IMR-90 (cell line): ENCODE measurements around the gene FUBP3. TPM values are rescaled to one million over a fixed set of nuclear protein-coding genes. Genes with fewer than 3 reads are reported as not detected.

ENCODE experiments used
- ATAC-seq: fragments of 200-7000 bp; cut with Tn5 transposase; 2 replicates; pipeline ENCODE4 v1.9.1; 2020; ENCODE audit warnings: low read depth, mild to moderate bottlenecking, moderate library complexity
- BruUV-seq: library from RNA; stranded (reverse); fragments of 400-500 nt; replicated peaks from 2 replicates; lab custom pipeline; 2021; lab: Mats Ljungman, UMichigan
- CTCF ChIA-PET: fragments of 300-600 bp; formaldehyde crosslinking; extraction: SDS; loops from one replicate; lab custom pipeline; 2021; ENCODE audit warnings: antibody characterized with exemption; lab: Yijun Ruan, JAX
- POLR2A ChIA-PET: fragments of 300-600 bp; sonication (Branson Sonifier 250); formaldehyde crosslinking; loops from one replicate; lab custom pipeline; 2022; ENCODE audit warnings: antibody characterized with exemption; ENCODE audit not compliant: unreplicated experiment; lab: Charles Lee
- DNase-seq: peaks from one replicate; pipeline ENCODE4 v3.0.0; 2013
- H2AFZ ChIP-seq: replicated peaks from 2 replicates; pipeline ENCODE3; 2013; ENCODE audit warnings: low read length, mild to moderate bottlenecking; ENCODE audit not compliant: poor library complexity
- H2AK5ac ChIP-seq: 2 replicates; pipeline ENCODE4 v1.6.1; 2013; ENCODE audit warnings: low read depth, low read length, inconsistent platforms
- H2AK9ac ChIP-seq: replicated peaks from 2 replicates; pipeline ENCODE3; 2013; ENCODE audit warnings: mild to moderate bottlenecking, low read depth, low read length, moderate library complexity; ENCODE audit not compliant: poor library complexity
- H2BK120ac ChIP-seq: 2 replicates; pipeline ENCODE4 v1.6.1; 2013; ENCODE audit warnings: low read depth, low read length, inconsistent platforms
- H2BK15ac ChIP-seq: 3 replicates; pipeline ENCODE4 v1.6.1; 2013; ENCODE audit warnings: low read depth, low read length, inconsistent platforms
- H2BK20ac ChIP-seq: 2 replicates; pipeline ENCODE4 v1.6.1; 2013; ENCODE audit warnings: low read depth, mild to moderate bottlenecking, inconsistent platforms, low read length, moderate library complexity
- H2BK5ac ChIP-seq: 2 replicates; pipeline ENCODE4 v1.6.1; 2013; ENCODE audit warnings: mild to moderate bottlenecking, low read depth, low read length, inconsistent platforms; ENCODE audit not compliant: poor library complexity, severe bottlenecking
- H3K14ac ChIP-seq: replicated peaks from 2 replicates; pipeline ENCODE4 v1.6.1; 2013; ENCODE audit warnings: low read depth, low read length, inconsistent platforms
- H3K18ac ChIP-seq: 2 replicates; pipeline ENCODE4 v1.6.1; 2013; ENCODE audit warnings: low read depth, low read length, control low read depth
- H3K23ac ChIP-seq: 2 replicates; pipeline ENCODE4 v1.6.1; 2013; ENCODE audit warnings: low read depth, low read length, inconsistent platforms
- H3K27ac ChIP-seq: 2 replicates; pipeline ENCODE4 v1.5.1; 2013; ENCODE audit warnings: mild to moderate bottlenecking, control low read depth, low read length; ENCODE audit not compliant: insufficient read depth
- H3K27me3 ChIP-seq: 2 replicates; pipeline ENCODE4 v1.6.1; 2013; ENCODE audit warnings: low read length; ENCODE audit not compliant: control insufficient read depth, insufficient read depth
- H3K36me3 ChIP-seq: 2 replicates; pipeline ENCODE4 v1.6.1; 2013; ENCODE audit warnings: low read length, mixed read lengths; ENCODE audit not compliant: control insufficient read depth, insufficient read depth
- H3K4ac ChIP-seq: 2 replicates; pipeline ENCODE4 v1.6.1; 2013; ENCODE audit warnings: low read depth, low read length, inconsistent platforms
- H3K4me1 ChIP-seq: 2 replicates; pipeline ENCODE4 v1.6.1; 2013; ENCODE audit warnings: low read length, mixed read lengths; ENCODE audit not compliant: control insufficient read depth, insufficient read depth
- H3K4me2 ChIP-seq: 2 replicates; pipeline ENCODE4 v1.6.1; 2013; ENCODE audit warnings: low read depth, mild to moderate bottlenecking, control low read depth, low read length, moderate library complexity
- H3K4me3 ChIP-seq: 2 replicates; pipeline ENCODE4 v1.5.1; 2013; ENCODE audit warnings: low read depth, mild to moderate bottlenecking, control low read depth, low read length, moderate library complexity; ENCODE audit not compliant: insufficient read depth
- H3K56ac ChIP-seq: 2 replicates; pipeline ENCODE4 v1.6.1; 2013; ENCODE audit warnings: low read length, inconsistent platforms; ENCODE audit not compliant: insufficient read depth; ENCODE audit errors: extremely low read depth
- H3K79me1 ChIP-seq, 2 experiments: 2 replicates each; pipeline ENCODE4 v1.6.1; 2013; ENCODE audit warnings: low read length in 2 of 2, inconsistent platforms in 1 of 2, low read depth in 1 of 2
- H3K9ac ChIP-seq: 2 replicates; pipeline ENCODE4 v1.6.1; 2013; ENCODE audit warnings: low read depth, low read length, control low read depth
- H3K9me1 ChIP-seq: 2 replicates; pipeline ENCODE4 v1.6.1; 2013; ENCODE audit warnings: low read length, inconsistent platforms; ENCODE audit not compliant: insufficient read depth
- H3K9me3 ChIP-seq: 2 replicates; pipeline ENCODE4 v1.6.1; 2013; ENCODE audit warnings: low read length; ENCODE audit not compliant: control insufficient read depth, insufficient read depth
- H4K20me1 ChIP-seq: 2 replicates; pipeline ENCODE4 v1.6.1; 2013; ENCODE audit warnings: low read length, inconsistent platforms; ENCODE audit not compliant: insufficient read depth
- H4K5ac ChIP-seq: 2 replicates; pipeline ENCODE4 v1.6.1; 2013; ENCODE audit warnings: mild to moderate bottlenecking, low read depth, low read length, control low read depth
- H4K8ac ChIP-seq, 2 experiments: 2 replicates each; pipeline ENCODE4 v1.6.1; 2013; ENCODE audit warnings: low read depth in 2 of 2, low read length in 2 of 2, control low read depth in 1 of 2, inconsistent platforms in 1 of 2
- H4K91ac ChIP-seq: 2 replicates; pipeline ENCODE4 v1.6.1; 2013; ENCODE audit warnings: low read depth, low read length, inconsistent platforms; ENCODE audit not compliant: insufficient read depth
- BHLHE40 ChIP-seq: fragments of 150-350 bp; IDR thresholded peaks from 2 replicates; pipeline ENCODE4 v1.6.1; 2016; ENCODE audit warnings: mild to moderate bottlenecking, low read depth, low read length
- CEBPB ChIP-seq: IDR thresholded peaks from 2 replicates; pipeline ENCODE4 v1.6.1; 2012; ENCODE audit warnings: low read depth, low read length, improper control_type of control experiment
- CHD1 ChIP-seq: IDR thresholded peaks from 2 replicates; pipeline ENCODE4 v1.6.1; 2012; ENCODE audit warnings: low read depth, low read length, improper control_type of control experiment
- ELK1 ChIP-seq: fragments of 150-350 bp; IDR thresholded peaks from 2 replicates; pipeline ENCODE4 v1.6.1; 2016; ENCODE audit warnings: low read depth, mild to moderate bottlenecking, low read length, moderate library complexity, borderline replicate concordance
- FOS ChIP-seq: fragments of 150-350 bp; IDR thresholded peaks from 2 replicates; pipeline ENCODE4 v1.6.1; 2016; ENCODE audit warnings: low read depth, low read length
- MAFK ChIP-seq: IDR thresholded peaks from 2 replicates; pipeline ENCODE4 v1.6.1; 2012; ENCODE audit warnings: low read depth, low read length, improper control_type of control experiment
- MAZ ChIP-seq: IDR thresholded peaks from 2 replicates; pipeline ENCODE4 v1.6.1; 2012; ENCODE audit warnings: low read depth, mild to moderate bottlenecking, low read length, improper control_type of control experiment, moderate library complexity, borderline replicate concordance
- MXI1 ChIP-seq: IDR thresholded peaks from 2 replicates; pipeline ENCODE4 v1.6.1; 2012; ENCODE audit warnings: low read depth, mild to moderate bottlenecking, low read length, moderate library complexity, borderline replicate concordance
- NFE2L2 ChIP-seq: fragments of 150-350 bp; IDR thresholded peaks from 2 replicates; pipeline ENCODE4 v1.6.1; 2016; ENCODE audit warnings: low read depth, mild to moderate bottlenecking, low read length
- POLR2A ChIP-seq: IDR thresholded peaks from 2 replicates; pipeline ENCODE4 v1.6.1; 2012; ENCODE audit warnings: mild to moderate bottlenecking, low read depth, low read length
- RAD21 ChIP-seq: IDR thresholded peaks from 2 replicates; pipeline ENCODE4 v1.6.1; 2012; ENCODE audit warnings: low read length, improper control_type of control experiment
- RCOR1 ChIP-seq: IDR thresholded peaks from 2 replicates; pipeline ENCODE4 v1.6.1; 2012; ENCODE audit warnings: mild to moderate bottlenecking, low read length, improper control_type of control experiment; ENCODE audit not compliant: insufficient replicate concordance
- RFX5 ChIP-seq: IDR thresholded peaks from 2 replicates; pipeline ENCODE4 v1.8.0; 2012; ENCODE audit warnings: low read depth, mild to moderate bottlenecking, low read length, moderate library complexity
- SMC3 ChIP-seq: fragments of 150-350 bp; IDR thresholded peaks from 2 replicates; pipeline ENCODE4 v1.6.1; 2016; ENCODE audit warnings: low read depth, mild to moderate bottlenecking, antibody characterized with exemption, low read length, moderate library complexity
- WGBS, 2 experiments: methylation state at CpG; one replicate each; pipeline versions ENCODE4 v1.1.5 to v1.1.7; 2013; ENCODE audit warnings: missing lambda C conversion rate in 2 of 2; ENCODE audit not compliant: insufficient read length in 1 of 2; ENCODE audit errors: extremely low coverage in 2 of 2; 5-methylcytosine and 5-hydroxymethylcytosine counted together
- dilution Hi-C: fragments of 300-500 bp; cut with HindIII; formaldehyde crosslinking; loops from one replicate; pipeline ENCODE4 v1.14.3; 2018; ENCODE audit warnings: low sequenced_read_pairs; ENCODE audit not compliant: unreplicated experiment
- in situ Hi-C: fragments of 300-500 bp; cut with MboI; formaldehyde crosslinking; loops from 3 replicates; pipeline ENCODE4 v1.14.3; 2019; ENCODE audit warnings: low sequenced_read_pairs, inconsistent platforms, mixed read lengths
- intact Hi-C: fragments of 100-400 bp; cut with micrococcal nuclease; formaldehyde crosslinking; loops from 2 replicates; pipeline ENCODE4 v1.10.0; 2022
- polyA plus RNA-seq, 3 experiments: library from polyadenylated mRNA; depleted of rRNA; stranded (reverse); fragments of >200 nt; gene quantifications; 2 replicates each; pipeline ENCODE4 v1.2.3, GENCODE V29; 2012; ENCODE audit warnings: low replicate concordance in 1 of 3
- total RNA-seq: library from RNA; depleted of rRNA; stranded (reverse); fragments of >200 nt; gene quantifications from 2 replicates; pipeline ENCODE4 v1.2.3, GENCODE V29; 2012
- TF ChIP-seq, protein P1 (sequence below): fragments of 150-350 bp; IDR thresholded peaks from 2 replicates; pipeline ENCODE4 v1.6.1; 2017; ENCODE audit warnings: mild to moderate bottlenecking, antibody characterized with exemption, low read length, low read depth
- TF ChIP-seq, protein P2 (sequence below): conservative IDR thresholded peaks from 2 replicates; pipeline ENCODE4 v1.5.1; 2012; ENCODE audit warnings: mild to moderate bottlenecking, low read depth, low read length, improper control_type of control experiment

The FUBP3 gene
- total and polyA plus RNA-seq, 2 of the 4 experiments (the other 2 are of a cell fraction): 32.3 to 50.1 TPM

- DNase-seq (no peak), ATAC-seq (no peak)
- Histone ChIP-seq H4K8ac (no peak overlapping the region), H2AK9ac (no peak overlapping the region), H2BK5ac (no peak overlapping the region), H3K36me3 (no peaks in the 10 kb centered on the region), H4K91ac (no peak overlapping the region), H3K4me2 (no peak overlapping the region), H3K9me3 (no peaks in the 10 kb centered on the region), H2BK120ac (no peak overlapping the region), H2AFZ (peak overlapping the region; percentile 33), H3K27me3 (peaks cover 33% of the 10 kb centered on the region), H3K9ac (no peak overlapping the region), H3K18ac (no peak overlapping the region), H3K4me3 (no peak overlapping the region), H3K9me1 (0 out of 2 replicates have a peak, but pooled peaks cover 2% of the 10 kb centered on the region), H2BK15ac (no peak overlapping the region), H3K23ac (0 out of 2 replicates have a peak overlapping the region, but pooled peaks have one; percentile 49), H3K27ac (no peak overlapping the region), H3K4ac (no peak overlapping the region), H2AK5ac (no peak overlapping the region), H3K4me1 (no peaks in the 10 kb centered on the region), H3K56ac (no peak overlapping the region), H4K5ac (no peak overlapping the region), H4K20me1 (no peaks in the 10 kb centered on the region), H2BK20ac (no peak overlapping the region), H3K79me1 (no peaks in the 10 kb centered on the region), H3K14ac (no peak overlapping the region)
- ChIA-PET POLR2A (no interaction called here), CTCF (no interaction called here)
- dilution Hi-C loops (no loop called here), in situ Hi-C loops (no loop called here), intact Hi-C loops (no loop called here)
- BruUV-seq: no TSS peak
- WGBS, 2 experiments: no CpG with 5 or more reads among the region's 2 CpGs
- TF ChIP-seq CEBPB: no peak
- no peak for TF ChIP-seq MAFK
- TF ChIP-seq, protein P1, sequence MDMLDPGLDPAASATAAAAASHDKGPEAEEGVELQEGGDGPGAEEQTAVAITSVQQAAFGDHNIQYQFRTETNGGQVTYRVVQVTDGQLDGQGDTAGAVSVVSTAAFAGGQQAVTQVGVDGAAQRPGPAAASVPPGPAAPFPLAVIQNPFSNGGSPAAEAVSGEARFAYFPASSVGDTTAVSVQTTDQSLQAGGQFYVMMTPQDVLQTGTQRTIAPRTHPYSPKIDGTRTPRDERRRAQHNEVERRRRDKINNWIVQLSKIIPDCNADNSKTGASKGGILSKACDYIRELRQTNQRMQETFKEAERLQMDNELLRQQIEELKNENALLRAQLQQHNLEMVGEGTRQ: no peak
- no peak for TF ChIP-seq ELK1
- TF ChIP-seq MXI1: no peak
- TF ChIP-seq NFE2L2: no peak
- no peak for TF ChIP-seq RFX5
- TF ChIP-seq BHLHE40: no peak
- TF ChIP-seq RCOR1: no peak
- TF ChIP-seq SMC3: no peak
- TF ChIP-seq MAZ: no peak
- TF ChIP-seq, protein P2, sequence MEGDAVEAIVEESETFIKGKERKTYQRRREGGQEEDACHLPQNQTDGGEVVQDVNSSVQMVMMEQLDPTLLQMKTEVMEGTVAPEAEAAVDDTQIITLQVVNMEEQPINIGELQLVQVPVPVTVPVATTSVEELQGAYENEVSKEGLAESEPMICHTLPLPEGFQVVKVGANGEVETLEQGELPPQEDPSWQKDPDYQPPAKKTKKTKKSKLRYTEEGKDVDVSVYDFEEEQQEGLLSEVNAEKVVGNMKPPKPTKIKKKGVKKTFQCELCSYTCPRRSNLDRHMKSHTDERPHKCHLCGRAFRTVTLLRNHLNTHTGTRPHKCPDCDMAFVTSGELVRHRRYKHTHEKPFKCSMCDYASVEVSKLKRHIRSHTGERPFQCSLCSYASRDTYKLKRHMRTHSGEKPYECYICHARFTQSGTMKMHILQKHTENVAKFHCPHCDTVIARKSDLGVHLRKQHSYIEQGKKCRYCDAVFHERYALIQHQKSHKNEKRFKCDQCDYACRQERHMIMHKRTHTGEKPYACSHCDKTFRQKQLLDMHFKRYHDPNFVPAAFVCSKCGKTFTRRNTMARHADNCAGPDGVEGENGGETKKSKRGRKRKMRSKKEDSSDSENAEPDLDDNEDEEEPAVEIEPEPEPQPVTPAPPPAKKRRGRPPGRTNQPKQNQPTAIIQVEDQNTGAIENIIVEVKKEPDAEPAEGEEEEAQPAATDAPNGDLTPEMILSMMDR: no peak
- TF ChIP-seq RAD21: no peak
- no peak for TF ChIP-seq FOS
- no peak for TF ChIP-seq CHD1
- TF ChIP-seq POLR2A: no peak
Measured at GRCh38 chr9:130561056-130561455, 18.3 kb upstream of the FUBP3 start.
